Measurements from ENCODE around the gene TMEM54.

TMEM54 gene

DNA sequence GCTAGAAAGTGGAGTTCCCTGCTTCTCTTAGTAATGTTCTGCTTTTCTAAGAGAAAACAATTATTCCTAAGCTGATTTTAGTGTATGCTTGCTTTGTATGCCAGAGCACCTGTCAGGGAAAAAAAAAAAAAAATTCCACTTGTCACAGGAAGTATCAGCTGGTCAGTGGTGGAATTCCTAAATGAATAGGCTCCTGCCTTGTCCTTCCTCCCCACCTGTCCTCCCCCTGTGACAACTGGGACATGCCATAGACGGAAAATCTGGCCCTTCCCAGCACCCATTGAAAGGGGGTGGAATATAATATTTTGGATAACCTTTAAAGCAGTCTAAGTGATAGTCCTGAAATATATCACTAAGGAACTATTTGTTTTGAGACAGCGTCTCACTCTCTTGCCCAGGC lies 41.3 kb downstream of the TMEM54 start:
- no peak for DNase-seq

DNA sequence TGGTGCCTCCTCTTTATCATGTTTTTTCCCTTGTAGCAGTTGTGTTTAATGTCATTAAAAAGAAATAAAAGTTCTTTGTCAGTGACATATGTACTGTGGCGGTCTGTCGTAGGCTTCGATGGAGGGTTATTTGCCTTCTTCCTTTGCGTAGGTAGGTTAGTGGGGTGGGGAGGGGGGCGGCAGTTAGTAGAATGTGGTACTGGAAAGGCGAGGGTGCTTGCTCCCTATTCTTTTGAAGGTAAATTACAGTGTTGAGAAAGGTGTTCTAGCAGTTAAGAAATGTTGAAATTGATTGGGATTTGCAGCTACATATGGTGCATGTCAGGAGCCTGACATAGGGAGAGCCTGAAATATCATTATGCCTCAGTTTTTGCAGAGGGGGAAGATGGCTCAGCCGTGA lies 42.4 kb downstream of the TMEM54 start:
- DNase-seq, result no peak

DNA sequence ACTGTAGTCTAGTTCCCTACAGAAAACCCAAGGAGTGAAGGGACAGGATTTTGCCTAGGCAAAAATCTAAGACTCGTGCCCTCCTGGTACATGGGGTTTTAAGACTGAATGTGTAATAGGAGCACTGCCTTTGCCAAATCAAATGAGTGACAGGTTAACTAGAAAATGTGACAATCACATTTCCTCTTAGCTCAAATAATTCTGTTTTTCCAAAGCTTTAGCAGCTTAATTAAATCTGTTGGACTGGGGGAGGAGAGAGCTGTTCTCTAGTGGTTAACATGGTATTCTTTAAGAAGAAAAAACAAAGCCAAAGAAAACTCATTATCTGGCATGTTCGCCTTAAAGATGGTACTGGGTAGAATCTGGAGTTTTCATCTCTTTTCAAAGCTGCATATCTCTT lies 43.1 kb downstream of the TMEM54 start:
- no peak for DNase-seq

DNA sequence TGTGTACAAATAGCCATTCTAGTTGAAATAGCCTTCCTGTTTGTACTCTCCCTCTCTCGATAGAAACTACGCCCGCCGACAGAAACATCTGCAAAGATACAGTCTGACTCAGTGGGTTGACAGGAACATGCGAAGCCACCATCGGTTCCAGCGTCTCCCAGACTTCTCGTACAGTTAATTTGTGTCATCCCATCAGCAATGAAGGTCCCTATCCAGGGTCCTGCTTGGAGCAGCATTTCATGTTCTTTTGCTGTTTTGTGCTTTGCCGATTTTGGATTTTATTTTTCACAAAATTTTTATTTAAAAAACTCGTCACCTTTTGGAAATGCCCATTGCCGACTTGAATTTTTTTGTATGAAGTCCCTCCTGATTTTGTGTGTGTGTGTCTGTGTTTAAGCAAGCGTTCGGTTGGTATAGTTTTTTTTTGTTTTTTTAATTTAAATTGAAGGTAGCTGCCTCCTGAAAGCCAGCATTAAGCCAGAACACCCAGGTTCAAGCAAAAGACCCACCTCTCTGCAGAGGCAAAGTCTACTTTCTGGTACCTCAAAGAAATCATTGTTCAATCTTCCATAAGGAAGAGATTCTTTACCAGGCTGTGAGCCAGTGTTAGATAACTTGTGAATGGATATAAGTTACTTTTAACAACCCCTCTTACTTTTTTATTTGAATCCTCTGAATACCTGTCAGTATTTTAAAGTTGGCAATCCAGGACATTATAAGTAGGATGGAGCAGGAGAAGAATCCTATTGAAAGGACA lies 45.1 kb downstream of the TMEM54 start:
- DNase-seq, result no peak

DNA sequence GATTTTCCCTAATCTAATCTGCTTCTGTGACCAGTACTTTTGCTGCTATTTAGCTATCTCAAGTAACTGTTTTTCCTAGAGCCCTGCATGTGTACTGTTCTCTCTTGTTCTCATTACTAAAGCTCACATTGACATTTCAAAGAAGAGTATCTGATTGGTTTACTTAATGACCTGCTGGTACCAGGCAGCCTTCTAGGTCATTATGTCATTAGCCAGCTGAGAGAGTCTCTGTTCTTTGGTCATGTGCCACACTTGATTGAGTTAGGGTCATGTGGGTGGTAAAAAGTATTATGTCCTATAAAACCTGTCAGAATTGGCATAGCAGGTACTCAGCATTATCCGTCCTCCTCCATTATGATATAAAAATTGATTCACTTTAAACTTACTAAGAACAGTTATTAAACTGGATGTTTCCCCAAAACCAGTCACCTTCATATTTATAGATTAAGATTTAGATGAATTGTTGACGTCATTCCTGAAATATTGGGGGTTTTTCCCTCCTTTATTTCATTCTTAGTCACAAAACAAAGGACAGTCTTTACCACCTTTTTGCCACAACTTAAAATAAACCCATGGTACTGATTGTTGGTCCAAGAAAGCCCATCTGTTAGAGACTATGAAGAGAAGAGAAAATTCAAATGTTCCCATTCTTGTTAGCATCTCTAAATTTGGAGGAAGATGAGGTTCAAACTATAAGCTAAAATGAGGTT lies 52.7 kb downstream of the TMEM54 start:
- DNase-seq, result no peak

Measured in NCI-H1092 treated with DMSO at 0.1 percent for 48 hours (cell line).